GM21367 (cell line): ENCODE measurements around the gene TNFRSF11A.

Experiments
- ATAC-seq: cut with Tn5 transposase; IDR thresholded peaks from one replicate; pipeline ENCODE4 v1.9.1; 2021; ENCODE audit not compliant: unreplicated experiment

Gene TNFRSF11A

GRCh38 chr18:62407660-62408059 is 82.5 kb downstream of the TNFRSF11A start:
- no peak for ATAC-seq

- ATAC-seq, result no peak
Measured at GRCh38 chr18:62409821-62410220, 84.7 kb downstream of the TNFRSF11A start.

GRCh38 chr18:62412231-62412979 is 87.3 kb downstream of the TNFRSF11A start:
- no peak for ATAC-seq

GRCh38 chr18:62413206-62413605 is 88.1 kb downstream of the TNFRSF11A start:
- ATAC-seq, result no peak

GRCh38 chr18:62418258-62418657 is 93.1 kb downstream of the TNFRSF11A start:
- ATAC-seq, result no peak

- no peak for ATAC-seq
Measured at GRCh38 chr18:62420151-62420512, 95.0 kb downstream of the TNFRSF11A start.

GRCh38 chr18:62420513-62421209 is 95.6 kb downstream of the TNFRSF11A start:
- peak; percentile 88 for ATAC-seq

- no peak for ATAC-seq
Measured at GRCh38 chr18:62425465-62426190, 100.5 kb downstream of the TNFRSF11A start.

- ATAC-seq, result no peak
Measured at GRCh38 chr18:62426191-62426488, 101.0 kb downstream of the TNFRSF11A start.

- ATAC-seq, result no peak
Measured at GRCh38 chr18:62432176-62432575, 107.1 kb downstream of the TNFRSF11A start.

- no peak for ATAC-seq
Measured at GRCh38 chr18:62434798-62435197, 109.7 kb downstream of the TNFRSF11A start.

GRCh38 chr18:62435435-62436031 is 110.4 kb downstream of the TNFRSF11A start:
- ATAC-seq, result no peak

GRCh38 chr18:62436636-62437234 is 111.6 kb downstream of the TNFRSF11A start:
- no peak for ATAC-seq

GRCh38 chr18:62437235-62438017 is 112.3 kb downstream of the TNFRSF11A start:
- no peak for ATAC-seq

GRCh38 chr18:62438018-62438329 is 112.9 kb downstream of the TNFRSF11A start:
- ATAC-seq, result no peak

GRCh38 chr18:62438402-62438801 is 113.3 kb downstream of the TNFRSF11A start:
- ATAC-seq, result no peak

- no peak for ATAC-seq
Measured at GRCh38 chr18:62438866-62439265, 113.8 kb downstream of the TNFRSF11A start.
